HCT116 (cell line): ENCODE data around the gene SQSTM1. TPM values are rescaled to one million over a fixed set of nuclear protein-coding genes. Genes with fewer than 3 reads are reported as not detected.

ENCODE experiments used
- ATAC-seq: fragments of 200-7000 bp; cut with Tn5 transposase; 2 replicates; pipeline ENCODE4 v1.9.1; 2020; ENCODE audit warnings: mild to moderate bottlenecking, moderate library complexity
- BruUV-seq: library from RNA; stranded (reverse); fragments of 400-500 nt; replicated peaks from 2 replicates; lab custom pipeline; 2021; lab: Mats Ljungman, UMichigan
- CTCF ChIA-PET: fragments of 300-600 bp; sonication (Branson Sonifier 250); formaldehyde crosslinking; loops from one replicate; lab custom pipeline; 2021; ENCODE audit warnings: antibody characterized with exemption; lab: Charles Lee
- POLR2A ChIA-PET: fragments of 300-600, 350-600 bp; sonication (Branson Sonifier 250); formaldehyde crosslinking; loops from one replicate; lab custom pipeline; 2021; ENCODE audit warnings: antibody characterized with exemption; lab: Charles Lee
- RAD21 ChIA-PET, 2 experiments: fragments of 300-600 bp; sonication (Branson Sonifier 250); formaldehyde crosslinking; loops; one replicate each; lab custom pipeline; 2023; ENCODE audit warnings: low total read pairs in 2 of 2; ENCODE audit not compliant: uncharacterized antibody in 2 of 2, unreplicated experiment in 2 of 2, low non-redundant PET in 1 of 2; lab: Charles Lee
- DNase-seq: peaks from one replicate; pipeline ENCODE4 v3.0.0-alpha.2; 2010; ENCODE audit warnings: low read depth, low spot score
- H2AFZ ChIP-seq: fragments of 200-600 bp; shearing (Covaris generic), sonication (generic); 2 replicates; pipeline ENCODE4 v1.6.1; 2017; ENCODE audit warnings: low read depth, mixed run types, mixed read lengths, antibody characterized with exemption, low read length; ENCODE audit not compliant: poor library complexity, severe bottlenecking
- H3K27ac ChIP-seq: 2 replicates; pipeline ENCODE4 v1.5.1; 2012; ENCODE audit warnings: low read depth, low read length
- H3K27me3 ChIP-seq: fragments of 200-600 bp; sonication (generic); 2 replicates; pipeline ENCODE4 v1.6.1; 2016; ENCODE audit warnings: mixed run types, low read length, mixed read lengths; ENCODE audit not compliant: insufficient read depth
- H3K36me3 ChIP-seq, 2 experiments: fragments of 200-500 bp in 1 of 2; fragments of 200-600 bp in 1 of 2; sonication (Bioruptor generic) in 1 of 2; sonication (generic) in 1 of 2; 2 replicates each; pipeline versions ENCODE4 v1.5.1 to v1.6.1; 2014 to 2016; ENCODE audit warnings: low read length in 2 of 2, inconsistent platforms in 1 of 2, mixed read lengths in 1 of 2, mixed run types in 1 of 2; ENCODE audit not compliant: insufficient read depth in 2 of 2, control insufficient read depth in 1 of 2
- H3K4me1 ChIP-seq, 2 experiments: fragments of 200-600 bp in 1 of 2; sonication (generic) in 1 of 2; 2 replicates each; pipeline versions ENCODE4 v1.5.1 to v1.6.1; 2012 to 2017; ENCODE audit warnings: low read length in 2 of 2, inconsistent platforms in 1 of 2, mild to moderate bottlenecking in 1 of 2, mixed read lengths in 1 of 2, mixed run types in 1 of 2, moderate library complexity in 1 of 2; ENCODE audit not compliant: insufficient read depth in 2 of 2, control insufficient read depth in 1 of 2
- H3K4me2 ChIP-seq: fragments of 200-600 bp; sonication (generic); 2 replicates; pipeline ENCODE4 v1.6.1; 2017; ENCODE audit warnings: mixed run types, low read length, mixed read lengths
- H3K4me3 ChIP-seq, 2 experiments: fragments of 200-600 bp in 1 of 2; sonication (generic) in 1 of 2; replicated peaks in 1 of 2; 2 replicates each; pipeline ENCODE4 v1.5.1; 2011 to 2016; ENCODE audit warnings: low read length in 2 of 2, control low read depth in 1 of 2, low read depth in 1 of 2, mild to moderate bottlenecking in 1 of 2, mixed read lengths in 1 of 2, mixed run types in 1 of 2
- H3K79me2 ChIP-seq: fragments of 200-600 bp; sonication (generic); 2 replicates; pipeline ENCODE4 v1.6.1; 2017; ENCODE audit warnings: mild to moderate bottlenecking, mixed run types, low read length, moderate library complexity, mixed read lengths; ENCODE audit not compliant: insufficient read depth
- H3K9ac ChIP-seq: fragments of 200-600 bp; sonication (generic); 2 replicates; pipeline ENCODE4 v1.6.1; 2016; ENCODE audit warnings: low read length, mixed read lengths
- H3K9me2 ChIP-seq: fragments of 200-600 bp; sonication (generic), shearing (Covaris generic); 2 replicates; pipeline ENCODE4 v1.6.1; 2017; ENCODE audit warnings: mixed run types, mild to moderate bottlenecking, moderate library complexity; ENCODE audit not compliant: insufficient read depth
- H3K9me3 ChIP-seq, 2 experiments: fragments of 200-500 bp in 1 of 2; fragments of 200-600 bp in 1 of 2; sonication (Bioruptor generic) in 1 of 2; sonication (generic) in 1 of 2; 2 replicates each; pipeline ENCODE4 v1.6.1; 2014 to 2017; ENCODE audit warnings: low read length in 2 of 2, mixed read lengths in 2 of 2, inconsistent platforms in 1 of 2, low read depth in 1 of 2, mild to moderate bottlenecking in 1 of 2, mixed run types in 1 of 2, moderate library complexity in 1 of 2; ENCODE audit not compliant: control insufficient read depth in 1 of 2, insufficient read depth in 1 of 2
- H4K20me1 ChIP-seq: fragments of 200-600 bp; sonication (generic), shearing (Covaris generic); 2 replicates; pipeline ENCODE4 v1.6.1; 2017; ENCODE audit warnings: mixed run types, mild to moderate bottlenecking, moderate library complexity; ENCODE audit not compliant: insufficient read depth
- ELF1 ChIP-seq: IDR thresholded peaks from 2 replicates; pipeline ENCODE4 v1.6.1; 2012; ENCODE audit warnings: low read depth, borderline replicate concordance
- JUND ChIP-seq: IDR thresholded peaks from 2 replicates; pipeline ENCODE4 v1.6.1; 2012
- POLR2A ChIP-seq: IDR thresholded peaks from 2 replicates; pipeline ENCODE4 v1.7.0; 2011; ENCODE audit warnings: borderline replicate concordance; ENCODE audit not compliant: insufficient read depth, insufficient read length; ENCODE audit errors: extremely low read depth
- POLR2AphosphoS5 ChIP-seq: IDR thresholded peaks from 2 replicates; pipeline ENCODE4 v1.6.1; 2011; ENCODE audit warnings: mild to moderate bottlenecking, low read depth, low read length, moderate library complexity
- SP1 ChIP-seq: IDR thresholded peaks from 2 replicates; pipeline ENCODE4 v1.6.1; 2012; ENCODE audit warnings: low read depth
- intact Hi-C: fragments of 100-400 bp; cut with micrococcal nuclease; formaldehyde crosslinking; loops from 2 replicates; pipeline ENCODE4 v1.10.0; 2022
- total RNA-seq: library from RNA; stranded (reverse); gene quantifications from one replicate; pipeline ENCODE4 v1.2.1, GENCODE V29; 2021; ENCODE audit not compliant: unreplicated experiment

Gene SQSTM1
- total RNA-seq, 1 experiment from 2014 or later: 299 TPM

GRCh38 chr5:179829732-179830435 is 9.2 kb downstream of the SQSTM1 start:
- Histone ChIP-seq H3K9ac (no peak overlapping the region), H2AFZ (no peak overlapping the region), H3K4me2 (no peak overlapping the region), H3K4me3 (no peak overlapping the region), H3K9me3 (no peaks in the 10 kb centered on the region), H3K27me3 (no peaks in the 10 kb centered on the region), H3K79me2 (peaks cover 58% of the 10 kb centered on the region), H4K20me1 (no peaks in the 10 kb centered on the region), H3K36me3 (peaks cover 59 to 76% of the 10 kb centered on the region in 2 experiments), H3K27ac (no peak overlapping the region), H3K4me1 (peaks cover 0 to 5% of the 10 kb centered on the region in 2 experiments; a peak in 2 of 4 replicates), H3K9me2 (no peaks in the 10 kb centered on the region)
- ATAC-seq (no peak), DNase-seq (no peak)
- RAD21 ChIA-PET: no interaction called here
- no peak for TF ChIP-seq POLR2A
- no peak for TF ChIP-seq SP1
- TF ChIP-seq ELF1: no peak
- POLR2A ChIA-PET: no interaction called here
- CTCF ChIA-PET: no interaction called here
- no TSS peak for BruUV-seq
- intact Hi-C loops: no loop called here

- no peak overlapping the region for H3K4me2 ChIP-seq
- TF ChIP-seq JUND: no peak
- TF ChIP-seq POLR2AphosphoS5: peak; percentile 18
- DNase-seq (no peak), ATAC-seq (no peak)
- H3K27ac ChIP-seq: no peak overlapping the region
- POLR2A ChIA-PET: interaction anchor here (1.4 kb wide), 1 partner anchor 9 kb away, joined by 3 read pairs; no protein-coding TSS in a partner anchor
- RAD21 ChIA-PET: no interaction called here
- H3K9me3 ChIP-seq: no peaks in the 10 kb centered on the region
- CTCF ChIA-PET: no interaction called here
- no peak overlapping the region for H2AFZ ChIP-seq
- peaks cover 48% of the 10 kb centered on the region for H3K79me2 ChIP-seq
- BruUV-seq: no TSS peak
- H3K4me1 ChIP-seq: peaks cover 0 to under 1% of the 10 kb centered on the region in 2 experiments; a peak in 1 of 4 replicates
- no peak overlapping the region for H3K9ac ChIP-seq
- H3K4me3 ChIP-seq: no peak overlapping the region
- intact Hi-C loops: no loop called here
- H3K9me2 ChIP-seq: no peaks in the 10 kb centered on the region
- H4K20me1 ChIP-seq: no peaks in the 10 kb centered on the region
- H3K27me3 ChIP-seq: no peaks in the 10 kb centered on the region
- H3K36me3 ChIP-seq: peaks cover 49 to 66% of the 10 kb centered on the region in 2 experiments
Observed at GRCh38 chr5:179830818-179831468, 10.2 kb downstream of the SQSTM1 start.
